HTERT RPE-1 (cell line): Measurements from ENCODE around the gene GLRX5.

Experiments
- in situ Hi-C: fragments of 300-500 bp; cut with MboI; formaldehyde crosslinking; loops from 4 replicates; pipeline ENCODE4 v1.14.3; 2020; ENCODE audit warnings: low sequenced_read_pairs

Gene GLRX5

DNA sequence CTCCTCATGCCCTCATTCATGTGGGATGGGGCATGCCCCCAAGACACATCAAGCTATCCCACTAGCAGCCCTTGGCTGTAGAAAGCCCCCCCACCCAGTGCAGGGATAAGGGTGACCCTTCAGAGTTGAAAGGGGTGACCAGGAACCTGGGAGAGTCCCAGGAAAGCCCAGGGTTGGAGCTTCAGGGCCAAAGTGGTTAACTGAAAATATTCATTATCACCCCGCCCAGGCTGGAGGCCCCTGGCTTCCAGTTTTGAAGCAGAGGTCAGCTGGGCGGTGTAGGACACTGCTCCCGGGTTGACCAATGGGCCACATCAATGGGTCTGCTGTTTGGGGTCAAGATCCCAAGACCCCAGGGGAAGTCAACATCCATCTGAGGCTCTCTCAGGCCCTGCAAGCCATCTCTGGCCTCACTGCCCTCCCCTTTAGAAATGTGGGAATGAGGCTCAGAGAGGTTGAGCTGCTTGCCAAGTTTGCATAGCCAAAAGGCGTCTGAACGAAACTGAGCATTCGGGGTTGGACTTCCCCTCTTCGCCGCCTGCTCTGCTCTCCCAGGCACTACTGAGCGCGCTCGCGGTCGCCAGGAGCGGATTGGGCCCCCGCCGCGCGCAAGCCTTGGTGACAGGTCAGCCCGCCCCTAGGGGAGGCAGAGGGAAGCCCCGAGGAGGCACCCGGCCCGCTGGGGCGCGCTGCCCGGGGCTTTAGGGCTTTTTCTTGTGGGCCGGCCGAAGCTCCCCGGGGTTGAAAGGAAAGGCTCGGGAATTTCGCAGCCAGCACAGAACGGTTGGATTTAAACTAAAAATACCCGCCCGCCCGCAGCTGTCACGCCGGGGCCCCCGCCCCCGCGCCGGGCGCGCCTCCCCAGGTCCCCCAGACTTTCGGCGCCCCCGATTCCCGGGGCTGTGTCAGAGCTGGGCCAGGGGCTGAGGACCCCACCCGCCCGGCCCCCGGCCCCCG is 19.0 kb upstream of the GLRX5 start:
- in situ Hi-C loops: no loop called here

DNA sequence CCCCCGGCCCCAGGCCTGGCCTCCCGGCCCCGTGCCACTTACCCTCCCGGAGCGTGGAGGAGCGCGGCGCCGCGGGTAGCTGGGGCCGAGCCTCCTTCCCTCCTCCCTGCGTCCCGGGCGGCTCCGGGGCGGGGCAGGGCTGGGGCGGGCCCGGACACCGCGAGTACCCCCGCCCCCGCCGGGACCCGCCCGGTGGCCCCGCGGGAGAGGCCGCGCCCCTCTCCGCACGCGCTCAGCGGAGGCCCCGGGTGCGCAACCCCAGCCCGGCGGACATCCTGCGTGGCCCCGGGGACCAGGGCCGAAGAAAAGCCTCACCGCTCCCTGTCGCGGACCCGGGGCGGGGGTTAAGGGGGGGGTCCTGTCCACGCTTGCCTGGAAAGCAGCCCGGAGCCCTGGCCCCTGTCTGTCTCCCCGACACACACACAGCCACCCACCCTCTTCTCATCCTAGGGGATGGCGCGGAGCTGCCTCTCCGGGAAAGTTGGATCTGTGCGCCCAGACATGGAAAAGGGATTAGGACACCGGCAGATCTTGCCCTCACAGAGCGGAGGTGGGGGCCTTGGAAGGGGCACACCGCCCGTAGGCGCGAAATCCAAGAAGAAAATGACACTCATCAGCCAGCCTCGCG is 18.2 kb upstream of the GLRX5 start, which contains the start of gene SYNE3:
SYNE3 (minus strand) TSS at position 97 of the 628 bp plus-strand sequence. CDS start 40,829 bp downstream, outside the sequence.
- in situ Hi-C loops: no loop called here

DNA sequence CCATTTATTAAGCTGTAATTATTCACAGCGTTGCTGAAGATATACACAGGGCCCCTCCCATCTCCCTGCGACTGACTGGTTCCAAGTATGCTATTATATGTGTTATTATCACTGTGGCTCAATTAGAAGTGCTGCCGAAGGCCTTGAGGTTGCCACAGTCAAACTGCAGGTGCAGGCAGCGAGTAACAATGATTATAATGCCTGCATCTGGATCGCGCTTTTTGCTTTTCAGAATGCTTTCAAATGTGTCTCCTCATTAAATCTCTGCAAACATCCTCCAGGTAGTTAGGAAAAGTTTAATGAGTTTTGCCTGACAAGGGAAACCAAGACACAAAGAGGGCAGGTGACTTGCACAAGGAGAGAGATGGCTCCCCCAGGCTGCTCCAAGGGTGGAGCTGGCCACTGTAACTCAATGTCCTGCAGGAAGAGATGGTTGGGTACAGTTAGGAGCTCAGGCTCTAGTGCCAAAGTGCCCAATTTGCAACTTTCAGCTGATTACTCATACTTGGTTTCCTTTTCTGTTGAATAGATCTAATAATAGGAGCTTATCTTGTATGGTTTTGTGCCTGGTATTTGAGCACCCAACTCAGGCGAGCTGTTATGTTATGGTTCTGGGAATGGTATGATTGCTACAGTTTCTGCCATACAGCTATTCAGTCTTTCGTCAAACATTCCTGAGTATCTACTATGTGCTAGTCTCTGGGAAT is 16.7 kb upstream of the GLRX5 start:
- in situ Hi-C loops: no loop called here

DNA sequence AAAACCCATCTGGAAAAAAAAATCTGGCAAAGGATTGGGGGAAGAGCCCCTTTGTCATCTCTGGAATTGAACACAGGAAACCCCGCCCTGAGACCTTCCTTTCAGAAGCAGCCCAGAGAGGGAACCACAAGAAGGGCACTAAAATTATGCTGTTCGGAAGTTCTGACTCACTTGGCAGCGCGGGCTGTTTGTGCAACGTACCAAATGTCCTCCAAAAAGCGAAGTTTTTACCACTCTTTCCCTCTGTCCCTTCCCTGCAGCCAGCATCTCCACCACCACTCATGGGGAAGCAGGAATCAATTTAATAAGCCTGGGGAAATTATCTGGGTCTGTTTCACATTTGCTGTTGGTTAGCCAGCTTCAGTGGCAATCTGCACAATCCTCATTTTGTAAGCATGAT is 15.2 kb upstream of the GLRX5 start:
- in situ Hi-C loops: no loop called here

DNA sequence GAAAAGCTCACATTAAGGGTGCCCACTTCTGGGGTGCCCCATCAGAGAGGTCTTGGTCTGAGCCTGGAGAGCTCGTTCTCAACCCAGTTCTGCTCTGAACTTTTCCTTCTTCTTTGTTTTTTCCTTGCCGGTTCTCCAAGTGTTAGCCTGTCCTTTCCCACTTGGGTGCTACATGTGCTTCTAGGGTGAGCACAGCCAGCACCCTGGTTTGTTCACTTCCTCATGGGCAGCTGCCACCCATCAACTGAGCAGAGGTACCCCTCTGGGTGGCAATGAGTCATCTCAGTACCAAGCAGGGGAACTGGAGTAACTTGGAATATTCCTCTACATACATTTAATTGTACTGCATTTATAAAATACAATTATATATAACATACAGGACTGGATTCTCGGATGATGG is 14.5 kb upstream of the GLRX5 start:
- in situ Hi-C loops: no loop called here

DNA sequence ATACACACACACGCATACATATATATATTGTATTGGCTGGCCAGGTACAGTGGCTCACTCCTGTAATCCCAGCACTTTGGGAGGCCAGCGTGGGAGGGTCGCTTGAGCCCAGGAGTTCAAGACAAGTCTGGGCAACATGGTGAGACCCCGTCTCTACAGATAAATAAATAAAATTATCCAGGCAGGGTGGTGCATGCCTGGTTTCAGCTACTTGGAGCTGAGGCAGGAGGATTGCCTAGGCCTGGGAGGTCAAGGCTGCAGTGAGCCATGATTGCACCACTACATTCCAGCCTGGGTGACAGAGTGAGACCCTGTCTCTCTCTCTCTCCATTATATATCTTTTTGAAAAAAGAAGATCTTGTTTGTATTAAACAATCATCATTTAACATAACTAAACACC is 13.8 kb upstream of the GLRX5 start:
- in situ Hi-C loops: no loop called here

DNA sequence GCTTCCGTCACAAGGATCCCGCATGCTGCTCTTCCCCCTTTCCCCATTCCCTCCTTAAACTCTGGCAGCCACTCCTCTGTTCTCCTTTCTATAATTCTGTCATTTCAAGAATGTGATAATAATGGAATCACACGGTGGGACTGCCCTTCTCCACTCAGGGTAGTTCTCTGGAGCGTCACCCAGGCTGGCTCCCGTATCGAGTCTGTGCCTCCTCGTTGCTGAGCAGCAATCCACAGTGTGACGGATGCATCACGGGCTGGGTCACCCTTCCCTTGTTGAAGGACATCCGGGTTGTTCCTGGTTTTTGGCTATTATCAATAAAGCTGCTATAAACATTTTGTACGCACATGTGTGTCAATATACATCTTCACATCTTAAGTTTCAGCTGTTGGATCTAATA is 12.7 kb upstream of the GLRX5 start:
- in situ Hi-C loops: no loop called here

DNA sequence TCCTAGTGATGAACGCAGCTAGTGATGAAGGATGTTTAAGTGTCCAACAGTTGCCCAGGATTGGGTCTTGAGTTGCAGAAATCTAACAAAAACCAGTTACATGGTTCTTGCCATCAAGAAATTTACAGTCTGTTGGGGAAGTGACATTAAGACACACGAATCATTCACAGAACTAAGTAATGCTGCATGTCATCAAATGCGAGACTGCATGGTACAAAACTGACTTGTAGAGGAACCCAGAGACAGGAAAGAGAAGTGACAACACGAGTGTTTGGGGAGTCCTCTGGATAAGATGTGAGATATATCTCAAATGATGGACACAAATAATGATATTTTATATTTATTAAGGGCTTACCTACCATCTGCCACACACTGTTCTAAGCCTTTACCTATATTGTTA is 12.3 kb upstream of the GLRX5 start:
- in situ Hi-C loops: no loop called here

DNA sequence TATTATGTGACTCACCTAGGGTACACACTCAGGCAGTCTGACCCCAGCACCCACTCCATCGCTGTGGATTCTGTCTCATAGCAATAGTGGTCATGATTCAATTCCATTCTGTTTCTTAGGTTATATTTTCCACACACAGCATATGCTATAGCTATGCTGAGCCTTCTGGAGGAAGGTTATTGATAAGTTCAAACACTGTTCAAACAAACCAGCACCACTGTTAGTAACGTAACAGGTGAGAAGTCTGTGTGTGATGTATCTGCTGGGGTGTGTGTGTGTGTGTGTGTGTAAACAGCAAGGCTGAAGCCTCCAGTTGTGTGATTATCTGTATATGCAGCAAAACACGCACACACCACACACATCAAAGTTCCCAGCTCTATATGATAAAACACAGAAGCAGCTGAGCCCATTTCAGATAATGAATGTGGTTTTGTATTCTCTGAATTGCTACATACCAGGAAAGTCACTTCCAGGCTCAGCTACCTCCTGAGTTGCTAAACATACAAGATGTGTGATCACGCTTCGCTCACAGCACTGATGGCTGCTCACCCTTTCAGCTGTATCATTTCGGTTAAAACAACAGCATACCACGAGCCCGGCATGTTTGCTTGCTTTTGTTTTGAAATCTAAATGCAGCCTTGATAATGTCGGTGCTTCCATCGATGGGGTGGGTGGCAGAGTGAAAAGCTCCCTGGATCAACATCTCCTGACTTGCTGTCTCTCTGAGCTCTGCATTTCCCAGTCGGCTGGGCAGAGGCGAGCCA is 11.6 kb upstream of the GLRX5 start:
- in situ Hi-C loops: no loop called here

DNA sequence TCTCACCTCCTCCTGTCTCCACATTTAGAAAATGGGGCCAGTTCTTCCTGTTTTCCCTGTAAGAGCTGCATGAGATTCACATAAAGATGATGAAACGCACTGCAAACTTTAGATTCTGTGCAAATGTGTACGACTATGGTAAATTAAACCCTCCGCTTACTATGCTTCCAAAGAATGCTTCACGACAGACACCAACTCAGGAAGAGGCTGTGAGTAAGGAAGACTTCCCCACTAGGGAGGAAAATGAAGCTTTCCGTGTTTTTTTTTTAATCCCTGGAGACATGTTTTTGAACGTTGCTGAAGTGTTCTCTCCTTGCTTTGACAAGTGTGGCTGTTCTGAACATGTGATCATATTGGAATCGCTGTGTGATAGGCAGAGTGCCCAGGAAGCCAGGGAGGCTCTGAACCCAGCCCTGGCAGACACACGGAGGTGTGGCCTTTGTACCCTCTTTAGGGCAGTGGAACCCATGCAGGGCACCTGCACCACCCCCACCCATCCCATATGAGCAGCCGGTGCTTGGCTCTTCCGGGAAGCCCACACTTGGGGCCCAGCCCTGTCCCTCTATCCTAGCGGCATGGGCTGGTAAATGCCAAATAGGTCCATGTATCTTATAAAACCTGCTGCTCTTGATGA is 10.9 kb upstream of the GLRX5 start:
- in situ Hi-C loops: no loop called here

DNA sequence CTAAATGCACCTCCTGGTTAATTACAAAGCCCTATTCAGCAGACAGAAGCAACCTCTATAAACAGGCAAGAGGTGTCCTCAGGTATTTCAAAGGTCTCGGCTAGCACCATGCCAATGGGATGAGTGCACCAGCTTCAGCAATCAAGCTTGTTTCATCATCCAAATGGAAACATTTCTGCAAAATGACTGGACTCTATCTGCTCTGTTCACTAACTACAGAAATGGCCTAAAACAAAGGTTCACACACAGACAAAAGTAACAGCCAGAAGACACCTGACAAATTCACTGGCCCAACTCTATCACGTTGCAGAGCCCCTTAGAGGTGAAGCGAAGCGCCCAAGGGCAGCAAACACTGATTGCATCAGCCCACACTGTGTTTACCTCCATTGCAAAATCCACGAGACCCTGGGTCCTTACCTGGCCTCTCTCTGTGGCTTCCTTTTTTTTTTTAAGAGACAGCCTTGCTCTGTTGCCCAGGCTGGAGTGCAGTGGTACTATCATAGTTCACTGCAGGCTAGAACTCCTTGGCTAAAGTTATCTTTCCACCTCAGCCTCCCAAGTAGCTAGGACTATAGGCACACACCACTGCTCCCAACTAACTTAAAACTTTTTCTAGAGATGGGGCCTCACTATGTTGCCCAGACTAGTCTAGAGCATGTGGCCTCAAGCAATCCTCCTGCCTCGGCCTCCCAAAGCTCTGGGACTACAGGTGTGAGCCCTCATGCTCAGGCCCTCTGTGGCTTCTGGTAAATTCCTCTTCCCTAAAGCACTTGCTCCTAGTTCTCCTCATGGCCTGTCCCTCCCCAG is 9.9 kb upstream of the GLRX5 start:
- in situ Hi-C loops: no loop called here

DNA sequence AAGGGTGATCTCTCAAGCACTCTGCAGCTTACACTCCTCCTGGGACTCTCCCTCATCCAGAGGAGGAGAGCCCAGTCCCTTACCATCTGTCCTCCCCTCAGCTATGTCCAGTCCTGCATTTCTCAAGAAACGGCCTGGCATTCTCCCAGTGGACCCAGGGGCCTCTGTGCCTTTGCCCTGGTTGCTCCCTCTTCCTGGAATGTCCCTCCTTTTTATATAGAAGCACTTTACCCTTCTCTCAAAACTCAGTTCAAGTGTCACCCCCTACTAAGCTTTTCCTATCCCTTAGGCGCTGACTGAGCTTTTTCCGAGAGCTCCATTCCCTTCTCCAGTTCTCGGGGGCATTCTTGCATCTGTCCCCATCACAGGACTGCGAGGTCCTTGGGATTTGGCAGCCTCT is 8.9 kb upstream of the GLRX5 start:
- in situ Hi-C loops: no loop called here

DNA sequence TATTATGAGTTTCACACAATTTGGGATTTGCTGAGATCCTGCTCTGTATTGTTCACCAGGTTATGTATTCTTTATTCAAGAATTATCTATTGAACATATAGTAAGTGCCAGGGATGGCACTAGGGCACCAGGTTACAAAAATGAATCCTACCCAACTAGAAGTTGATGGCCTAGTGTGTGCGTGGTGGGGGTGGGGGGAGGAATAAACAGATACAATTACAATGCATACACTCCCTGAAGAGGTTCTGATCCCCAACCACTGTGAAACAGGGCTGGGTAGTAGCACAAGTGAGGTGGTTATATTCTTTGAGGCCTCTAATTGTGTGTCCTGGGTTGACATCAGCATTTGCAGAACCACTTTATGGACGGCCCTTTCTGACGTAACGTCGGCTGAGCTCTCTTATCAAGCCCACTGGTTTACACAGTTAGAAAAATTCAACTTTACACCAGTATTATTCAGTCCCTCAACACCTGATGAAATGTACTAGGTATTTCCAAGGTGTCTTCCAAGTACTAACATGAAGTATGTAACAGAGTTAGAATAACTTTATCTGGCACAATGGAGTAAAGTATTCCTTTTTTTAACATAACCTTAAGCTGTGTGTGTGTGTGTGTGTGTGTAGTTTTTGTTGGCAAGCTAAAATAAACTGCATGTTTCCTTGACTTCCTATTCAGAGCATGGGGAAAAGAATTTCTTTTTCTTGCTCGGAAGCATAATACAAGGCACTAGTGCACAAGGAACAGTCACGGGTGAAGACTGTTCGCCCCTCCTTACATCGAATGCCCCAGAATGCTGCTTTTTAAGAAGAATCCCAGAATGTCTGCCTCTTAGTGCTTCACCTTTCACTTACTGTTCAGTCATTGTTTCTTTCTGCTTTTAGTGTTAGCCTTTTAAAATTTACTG is 8.1 kb upstream of the GLRX5 start:
- in situ Hi-C loops: no loop called here

DNA sequence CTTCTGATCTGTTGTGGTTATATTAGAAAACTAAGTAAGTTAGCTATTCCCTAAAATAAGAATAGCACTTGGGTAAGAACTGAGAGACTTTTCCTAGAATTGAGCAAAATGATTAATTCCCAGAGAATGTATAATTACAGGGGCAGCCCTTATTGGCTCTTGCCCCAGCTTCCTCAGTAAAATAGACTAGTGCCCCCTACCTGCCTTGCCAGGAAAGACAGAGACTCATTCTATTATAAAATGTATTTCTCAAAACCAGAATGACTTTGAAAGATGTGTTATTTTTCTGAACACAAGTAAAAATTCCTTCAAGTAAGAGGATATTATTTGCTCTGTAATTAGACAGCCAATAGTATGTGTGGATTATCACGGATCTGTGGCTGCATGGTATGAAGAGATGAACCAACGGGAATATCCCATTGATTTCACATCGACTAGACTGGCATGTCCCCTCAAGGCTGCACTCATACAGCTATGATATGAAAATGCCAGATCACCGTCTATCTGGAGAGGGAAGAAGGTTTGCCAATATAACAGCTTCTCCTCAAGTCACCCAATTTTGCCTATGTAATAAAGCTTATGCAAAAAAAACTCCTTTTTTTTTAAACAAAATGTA is 7.4 kb upstream of the GLRX5 start:
- in situ Hi-C loops: no loop called here

DNA sequence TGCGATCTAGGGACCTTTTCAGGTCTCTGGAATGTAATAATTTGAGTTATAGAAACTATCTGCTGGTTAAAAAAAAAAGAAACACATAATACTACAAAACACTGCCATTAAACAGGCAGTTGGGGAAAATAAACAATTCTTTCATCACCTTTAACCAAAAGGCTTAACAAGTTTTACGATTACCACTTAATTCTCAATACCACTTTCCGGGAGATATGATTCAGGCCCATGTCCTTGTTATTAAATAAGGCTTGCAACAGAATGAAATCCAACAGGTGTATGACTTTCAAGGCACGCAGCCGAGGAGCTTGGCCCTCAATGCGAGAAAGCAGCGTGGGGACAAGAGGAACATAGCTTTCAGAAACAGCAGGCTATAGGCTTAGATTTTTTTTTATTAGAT is 5.6 kb upstream of the GLRX5 start:
- in situ Hi-C loops: no loop called here

DNA sequence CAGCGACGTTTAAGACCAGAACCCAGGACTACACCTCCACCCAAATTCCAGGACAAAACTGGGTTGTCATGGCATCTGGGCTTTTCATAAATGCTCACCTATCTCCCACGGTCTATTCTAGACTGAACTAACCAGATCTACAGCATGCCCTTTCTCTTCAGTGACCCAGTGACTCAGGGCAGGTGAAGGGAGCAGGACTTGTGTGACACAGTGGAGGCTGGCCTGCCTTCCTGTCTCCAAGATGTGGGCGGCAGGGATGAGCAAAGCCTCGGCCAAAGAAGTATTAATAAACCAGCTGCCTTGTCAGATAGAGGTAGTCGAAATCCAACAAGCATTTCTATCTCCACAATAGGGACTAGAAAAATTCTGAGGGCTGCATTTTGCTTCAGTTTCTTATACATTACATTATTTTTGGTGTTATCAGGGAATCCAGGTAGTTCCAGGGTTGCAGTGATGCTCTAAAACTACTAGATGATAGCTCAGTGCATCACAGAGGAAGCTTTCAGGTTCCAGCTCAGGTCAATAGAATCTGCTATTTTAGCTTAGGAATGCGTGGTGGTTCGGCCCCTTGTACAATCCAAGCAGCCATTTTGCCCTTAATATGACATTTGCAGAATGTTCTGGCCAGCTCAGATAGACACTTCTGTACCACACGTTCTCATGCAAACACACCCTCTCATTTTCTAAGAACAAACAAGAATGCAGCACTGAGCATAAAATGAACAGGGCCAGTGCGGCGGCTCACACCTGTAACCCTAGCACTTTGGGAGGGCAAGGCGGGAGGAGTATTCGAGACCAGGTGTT is 4.2 kb upstream of the GLRX5 start:
- in situ Hi-C loops: no loop called here

DNA sequence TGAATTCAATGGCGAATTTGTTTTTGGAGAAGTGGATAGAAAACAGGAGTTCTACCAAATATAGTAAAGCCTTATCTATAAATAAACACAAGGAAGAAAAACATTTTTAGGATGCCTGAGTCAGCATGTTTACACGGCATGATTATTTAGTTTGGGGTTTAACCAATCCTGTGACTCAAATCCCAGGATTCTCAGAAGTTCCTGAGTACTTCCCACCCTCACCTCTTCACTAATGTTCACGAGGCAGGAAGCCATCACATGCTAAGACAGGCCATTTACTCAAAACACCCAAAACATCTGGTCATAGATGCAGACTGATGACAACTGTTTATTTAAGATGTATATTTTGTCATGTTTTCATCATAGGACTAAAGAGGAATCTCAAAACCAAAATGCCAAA is 3.4 kb upstream of the GLRX5 start:
- in situ Hi-C loops: no loop called here
